Neutrophil (primary cell): ENCODE data around the gene ANKRD61.
A peak's percentile ranks its signal among the peaks of the same experiment; 100 is the strongest.

Source experiments
- H3K27ac ChIP-seq: fragments of 200-600 bp; sonication (generic); 2 replicates; pipeline ENCODE4 v1.5.1; 2016; ENCODE audit warnings: mild to moderate bottlenecking, moderate library complexity
- H3K27me3 ChIP-seq: fragments of 200-600 bp; sonication (generic); 2 replicates; pipeline ENCODE4 v1.6.0; 2016; ENCODE audit warnings: mild to moderate bottlenecking
- H3K36me3 ChIP-seq: fragments of 200-600 bp; sonication (generic); 2 replicates; pipeline ENCODE4 v1.5.1; 2017
- H3K4me1 ChIP-seq, 2 experiments: fragments of 200-600 bp in 1 of 2; sonication (generic) in 1 of 2; 1 replicate in 1 of 2; 2 replicates in 1 of 2; pipeline versions ENCODE4 v1.5.1 to v1.6.1; 2013 to 2016; ENCODE audit warnings: low read depth in 1 of 2, low read length in 1 of 2, mild to moderate bottlenecking in 1 of 2, moderate library complexity in 1 of 2; ENCODE audit not compliant: control insufficient read depth in 1 of 2, insufficient read depth in 1 of 2
- H3K4me3 ChIP-seq, 2 experiments: fragments of 200-600 bp in 1 of 2; sonication (generic) in 1 of 2; 1 replicate in 1 of 2; 2 replicates in 1 of 2; pipeline ENCODE4 v1.5.1; 2013 to 2016; ENCODE audit warnings: low read depth in 1 of 2, low read length in 1 of 2, mild to moderate bottlenecking in 1 of 2, moderate library complexity in 1 of 2
- H3K9me3 ChIP-seq: fragments of 200-600 bp; sonication (generic); 2 replicates; pipeline ENCODE4 v1.5.1; 2016
- CTCF ChIP-seq: fragments of 200-600 bp; sonication (generic); IDR thresholded peaks from 2 replicates; pipeline ENCODE4 v1.5.1; 2016; ENCODE audit warnings: antibody characterized with exemption

ANKRD61 gene

GRCh38 chr7:6028563-6028962 lies 2.6 kb upstream of the ANKRD61 start:
- peaks cover 32% of the 10 kb centered on the region for H3K36me3 ChIP-seq
- H3K27ac ChIP-seq = peak overlapping the region; percentile 82
- H3K27me3 ChIP-seq = no peaks in the 10 kb centered on the region
- H3K4me3 ChIP-seq = no peak overlapping the region
- peaks cover 21 to 22% of the 10 kb centered on the region in 2 experiments for H3K4me1 ChIP-seq
- TF ChIP-seq CTCF = no peak
- H3K9me3 ChIP-seq = no peaks in the 10 kb centered on the region

GRCh38 chr7:6031567-6031966 lies 391 bp downstream of the ANKRD61 start:
- Histone ChIP-seq H3K36me3 (peaks cover 53% of the 10 kb centered on the region), H3K27ac (no peak overlapping the region), H3K4me3 (no peak overlapping the region), H3K4me1 (peaks cover 9% of the 10 kb centered on the region in 2 experiments), H3K9me3 (no peaks in the 10 kb centered on the region), H3K27me3 (no peaks in the 10 kb centered on the region)
- TF ChIP-seq CTCF = no peak

GRCh38 chr7:6032167-6032566 lies 991 bp downstream of the ANKRD61 start:
- Histone ChIP-seq H3K36me3 (peaks cover 59% of the 10 kb centered on the region), H3K27ac (no peak overlapping the region), H3K9me3 (no peaks in the 10 kb centered on the region), H3K4me1 (peaks cover 3% of the 10 kb centered on the region in 2 experiments), H3K4me3 (no peak overlapping the region), H3K27me3 (no peaks in the 10 kb centered on the region)
- TF ChIP-seq CTCF = no peak

GRCh38 chr7:6032641-6033040 lies 1.5 kb downstream of the ANKRD61 start:
- no peaks in the 10 kb centered on the region for H3K4me1 ChIP-seq
- no peak overlapping the region for H3K27ac ChIP-seq
- no peaks in the 10 kb centered on the region for H3K27me3 ChIP-seq
- H3K36me3 ChIP-seq = peaks cover 64% of the 10 kb centered on the region
- no peak for TF ChIP-seq CTCF
- H3K4me3 ChIP-seq = no peak overlapping the region
- H3K9me3 ChIP-seq = no peaks in the 10 kb centered on the region

GRCh38 chr7:6035165-6035564 lies 4.0 kb downstream of the ANKRD61 start:
- no peak for TF ChIP-seq CTCF
- no peaks in the 10 kb centered on the region for H3K27me3 ChIP-seq
- H3K4me1 ChIP-seq = no peaks in the 10 kb centered on the region
- H3K4me3 ChIP-seq = no peak overlapping the region
- H3K36me3 ChIP-seq = peaks cover 84% of the 10 kb centered on the region
- H3K9me3 ChIP-seq = no peaks in the 10 kb centered on the region
- H3K27ac ChIP-seq = no peak overlapping the region

- no peaks in the 10 kb centered on the region for H3K27me3 ChIP-seq
- H3K4me1 ChIP-seq = no peaks in the 10 kb centered on the region
- no peak overlapping the region for H3K27ac ChIP-seq
- TF ChIP-seq CTCF = no peak
- no peak overlapping the region for H3K4me3 ChIP-seq
- H3K9me3 ChIP-seq = no peaks in the 10 kb centered on the region
- H3K36me3 ChIP-seq = peaks cover 85% of the 10 kb centered on the region
These were observed 4.5 kb downstream of the ANKRD61 start for GRCh38 chr7:6035686-6036085.
